RKO (cell line): ENCODE results near the gene KDM4B.

Experiments used
- DNase-seq: peaks from one replicate; pipeline ENCODE4 v3.0.0-alpha.2; 2016; ENCODE audit warnings: low spot score

KDM4B gene

DNA sequence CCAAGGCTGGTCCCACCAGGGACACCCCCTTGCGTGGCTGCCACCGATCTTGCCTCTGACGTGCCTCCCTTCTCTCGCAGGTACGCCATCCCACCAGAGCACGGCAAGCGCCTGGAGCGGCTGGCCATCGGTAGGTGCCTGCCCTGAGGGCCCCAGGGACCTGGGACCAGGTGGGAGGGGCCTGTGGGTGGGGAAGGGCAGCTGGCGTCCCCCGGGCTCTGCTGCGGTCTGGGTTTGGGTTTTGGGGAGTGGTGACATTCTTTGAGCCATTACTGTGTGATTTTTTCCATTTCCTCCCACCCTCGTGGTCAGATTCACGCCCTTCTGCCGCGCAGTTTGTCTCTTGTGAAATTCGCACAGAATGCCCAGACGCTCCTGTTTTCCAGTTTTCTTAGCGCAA lies 102.0 kb downstream of the KDM4B start:
- no peak for DNase-seq

DNA sequence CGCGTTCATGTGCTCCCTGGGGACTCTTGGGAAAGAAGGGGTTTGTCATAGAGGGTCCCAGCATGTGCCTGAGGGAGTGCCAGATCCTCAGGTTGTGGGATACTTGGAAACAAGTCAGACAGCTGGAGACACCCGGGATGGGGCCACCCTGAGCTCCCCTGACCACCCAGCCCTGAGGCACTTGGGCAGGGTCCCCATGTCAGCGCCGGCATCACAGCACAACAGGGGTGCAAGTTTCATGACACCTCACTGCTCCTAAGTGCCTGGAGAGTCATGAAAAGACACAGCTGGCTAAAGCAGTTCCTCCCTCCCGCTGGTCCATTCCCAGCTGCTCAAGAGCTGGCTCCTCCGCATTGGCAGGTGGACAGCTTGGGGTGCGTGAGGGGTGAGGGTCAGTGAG lies 102.7 kb downstream of the KDM4B start:
- no peak for DNase-seq

- no peak for DNase-seq
These were observed 103.2 kb downstream of the KDM4B start for GRCh38 chr19:5072115-5072514.

DNA sequence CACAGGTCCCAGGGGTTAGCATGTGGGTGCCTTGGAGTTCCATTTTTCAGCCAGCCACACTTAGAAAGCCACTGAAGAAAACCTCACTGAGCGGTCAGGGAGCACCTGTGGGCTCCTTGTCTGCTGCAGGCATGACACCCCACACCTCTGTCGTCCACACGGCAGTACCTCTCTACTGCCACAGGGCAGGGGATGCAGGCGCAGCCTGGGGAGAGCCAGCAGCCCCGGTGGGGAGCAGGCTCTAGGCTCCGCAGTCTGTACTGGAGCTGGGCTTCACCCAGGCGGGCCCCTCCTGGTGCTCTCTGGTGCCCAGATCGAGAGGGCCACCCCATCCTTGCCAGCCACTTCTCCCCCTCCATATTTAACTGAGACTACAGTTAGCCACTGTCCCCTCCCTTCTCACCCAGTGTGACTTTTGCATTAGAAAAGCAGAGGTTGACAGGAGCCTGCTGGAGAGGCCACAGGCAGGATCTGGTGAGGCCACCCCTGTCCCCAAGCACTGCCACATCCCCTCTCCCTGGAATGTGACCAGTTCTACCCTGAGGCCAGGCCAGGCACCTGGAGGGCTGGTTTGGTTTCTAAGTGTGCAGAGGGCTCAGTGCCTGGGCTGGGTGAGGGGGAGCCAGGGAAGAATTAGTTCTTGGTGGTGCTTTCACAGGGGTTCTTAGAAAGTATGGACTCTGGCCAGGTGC lies 104.4 kb downstream of the KDM4B start:
- no peak for DNase-seq

- no peak for DNase-seq
These were observed 105.5 kb downstream of the KDM4B start for GRCh38 chr19:5074407-5074806.

- DNase-seq = no peak
These were observed 106.0 kb downstream of the KDM4B start for GRCh38 chr19:5074830-5075394.

DNA sequence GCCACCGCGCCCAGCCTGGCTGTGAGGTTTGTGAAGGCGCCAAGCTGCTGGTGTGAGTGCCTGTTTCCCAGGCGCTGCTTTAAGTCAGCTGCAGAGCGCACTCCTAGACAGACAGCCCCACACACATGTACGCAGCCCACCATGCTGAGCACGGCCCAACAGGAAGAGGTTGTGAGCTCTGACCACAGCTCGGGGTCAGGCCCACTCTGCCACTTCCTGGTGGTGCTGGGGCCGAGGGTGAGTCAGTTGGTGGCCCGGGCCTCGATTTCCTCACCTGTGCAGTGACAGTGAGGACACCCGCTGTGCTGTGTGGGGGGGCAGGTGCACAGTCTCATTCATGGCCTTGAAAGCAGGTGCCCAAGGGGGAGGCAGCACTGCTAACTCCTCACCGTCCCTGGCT lies 106.7 kb downstream of the KDM4B start:
- no peak for DNase-seq

- no peak for DNase-seq
These were observed 107.7 kb downstream of the KDM4B start for GRCh38 chr19:5076440-5077208.

DNA sequence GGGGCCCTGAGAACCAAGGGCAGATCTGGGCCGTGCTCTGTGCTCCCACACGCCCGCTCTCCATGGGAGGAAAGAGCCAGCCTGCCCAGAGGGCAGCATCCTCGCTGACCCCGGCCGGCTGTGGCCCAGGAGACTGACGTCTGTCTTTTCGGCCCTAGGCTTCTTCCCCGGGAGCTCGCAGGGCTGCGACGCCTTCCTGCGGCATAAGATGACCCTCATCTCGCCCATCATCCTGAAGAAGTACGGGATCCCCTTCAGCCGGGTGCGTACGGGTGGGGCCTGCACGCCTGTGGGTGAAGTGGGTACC lies 108.2 kb downstream of the KDM4B start:
- DNase-seq = no peak

GRCh38 chr19:5078182-5078581 lies 109.3 kb downstream of the KDM4B start:
- no peak for DNase-seq

DNA sequence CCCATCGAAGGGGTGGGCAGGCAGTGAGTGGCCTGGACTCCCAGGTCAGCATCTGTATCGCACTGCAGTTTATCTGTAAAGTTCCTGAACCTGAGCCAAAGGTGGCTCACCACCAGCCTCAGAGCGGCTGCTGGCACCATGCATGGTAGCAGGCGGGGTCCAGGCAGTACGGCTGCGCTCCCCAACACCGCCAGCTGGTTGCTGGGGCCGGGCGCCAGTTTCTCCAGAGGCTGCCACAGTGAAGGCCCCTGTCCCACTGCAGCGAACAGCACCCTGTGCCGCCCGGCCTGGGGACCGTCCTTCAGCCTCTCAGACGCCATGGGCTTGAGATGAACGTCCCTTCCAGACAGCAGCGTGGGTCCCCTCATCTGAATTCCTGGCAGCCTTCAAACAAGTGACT lies 109.8 kb downstream of the KDM4B start:
- no peak for DNase-seq

- DNase-seq = no peak
These were observed 110.3 kb downstream of the KDM4B start for GRCh38 chr19:5079071-5079774.

GRCh38 chr19:5080030-5080654 lies 111.2 kb downstream of the KDM4B start:
- DNase-seq = no peak

- DNase-seq = no peak
These were observed 111.9 kb downstream of the KDM4B start for GRCh38 chr19:5080809-5081208.

DNA sequence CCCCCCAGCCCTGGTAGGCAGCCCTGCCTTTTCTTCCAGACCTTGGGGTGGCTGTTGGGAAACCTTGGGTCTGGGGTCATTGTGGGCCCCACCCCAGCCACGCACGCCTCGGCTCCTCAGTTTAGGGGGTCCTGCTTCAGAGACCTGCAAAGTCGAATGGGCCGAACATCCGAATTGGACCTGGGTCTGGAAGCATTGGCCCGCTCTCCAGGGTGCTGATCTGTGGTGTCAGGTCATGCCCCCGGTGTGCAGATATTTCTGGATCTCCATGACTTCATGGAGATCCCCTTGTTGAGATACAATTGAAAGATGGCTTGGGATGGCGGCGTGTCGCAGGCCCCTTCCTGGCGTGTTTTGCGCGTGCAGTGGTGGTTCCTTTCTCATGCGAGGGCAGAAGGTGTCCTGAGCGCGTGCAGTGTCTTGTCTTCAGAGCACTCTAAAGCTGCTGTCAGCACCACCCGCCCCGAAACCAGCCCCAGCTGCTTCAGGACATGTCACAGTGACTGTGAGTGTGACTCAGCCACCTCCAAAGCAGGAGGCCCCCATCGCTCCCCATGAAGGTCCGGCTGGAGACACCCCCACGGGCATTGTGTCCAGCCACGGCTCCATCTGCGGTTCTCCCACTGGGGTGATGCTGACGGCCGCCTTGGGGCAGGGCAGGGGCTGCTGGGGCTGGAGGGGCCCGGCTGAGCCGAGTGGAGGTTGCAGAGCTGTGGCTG lies 112.7 kb downstream of the KDM4B start:
- peak; percentile 30 for DNase-seq

DNA sequence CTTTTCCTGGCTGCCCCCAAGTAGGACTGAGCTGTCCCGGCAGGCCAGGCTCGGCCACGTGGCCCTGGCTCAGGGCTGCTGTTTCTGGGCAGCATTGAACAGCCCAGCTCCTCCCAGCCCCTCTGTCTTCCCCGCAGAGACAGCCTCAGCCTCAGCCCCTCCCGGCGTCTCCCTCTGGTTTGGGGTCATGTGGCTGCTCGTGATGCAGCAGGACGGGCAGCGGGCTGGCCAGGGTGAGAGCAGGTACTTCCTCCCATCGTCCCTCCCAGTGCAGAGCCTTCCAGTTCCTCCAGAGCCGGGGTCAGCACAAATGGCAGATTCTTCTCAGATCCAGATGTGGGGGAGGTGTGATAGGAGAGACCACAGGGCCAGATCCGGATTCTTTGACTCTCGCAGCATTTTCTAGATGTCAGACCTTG lies 114.6 kb downstream of the KDM4B start:
- DNase-seq = no peak

- DNase-seq = no peak
These were observed 116.7 kb downstream of the KDM4B start for GRCh38 chr19:5085566-5085965.

- DNase-seq = no peak
These were observed 117.3 kb downstream of the KDM4B start for GRCh38 chr19:5086230-5086629.

DNA sequence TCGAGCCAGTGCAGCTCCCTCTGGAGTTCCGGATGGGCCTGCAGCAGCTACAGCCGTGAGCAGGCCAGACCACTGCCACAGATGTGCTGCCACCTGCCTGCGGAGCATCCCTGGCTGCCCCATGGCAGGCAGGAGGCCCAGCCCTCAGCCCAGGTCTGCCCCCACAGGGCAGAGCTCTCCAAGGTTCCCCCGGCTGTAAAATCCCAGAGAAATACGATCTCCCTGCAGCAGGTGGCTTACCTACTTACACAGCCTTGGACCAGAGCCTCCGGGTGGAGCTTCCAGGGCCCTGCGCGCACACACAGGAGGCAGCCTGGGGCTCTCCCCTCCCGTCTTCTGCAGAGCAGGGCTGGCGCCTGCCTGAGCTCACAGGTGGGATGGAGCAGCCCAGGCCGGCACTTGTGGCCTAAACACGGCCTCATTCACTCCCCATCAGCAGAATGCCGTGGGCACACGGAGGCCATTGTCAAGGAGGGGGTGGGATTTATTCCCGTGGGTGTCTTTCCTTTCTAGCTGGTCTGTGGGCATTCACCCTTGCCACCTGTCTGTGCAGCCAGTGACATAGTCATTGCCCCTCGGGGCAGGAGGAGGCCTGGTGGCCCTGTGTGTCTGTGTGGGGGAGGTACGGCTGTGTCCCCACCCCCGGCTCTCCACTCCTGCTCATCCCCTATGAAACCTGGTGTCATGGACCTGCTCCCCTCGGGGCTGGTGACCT lies 118.0 kb downstream of the KDM4B start:
- no peak for DNase-seq

- DNase-seq = no peak
These were observed 120.4 kb downstream of the KDM4B start for GRCh38 chr19:5089283-5089682.

GRCh38 chr19:5090465-5091017 lies 121.6 kb downstream of the KDM4B start:
- DNase-seq = no peak
